GM21825 (cell line): ENCODE results near the gene TRA2B.
A peak's percentile ranks its signal among the peaks of the same experiment; 100 is the strongest.

Experiments
- ATAC-seq: cut with Tn5 transposase; IDR thresholded peaks from one replicate; pipeline ENCODE4 v1.9.1; 2021; ENCODE audit warnings: mild to moderate bottlenecking, moderate library complexity; ENCODE audit not compliant: unreplicated experiment

TRA2B gene

GRCh38 chr3:185954366-185954723 lies 16.5 kb upstream of the TRA2B start:
- no peak for ATAC-seq

GRCh38 chr3:185950728-185951127 lies 12.9 kb upstream of the TRA2B start:
- ATAC-seq: no peak

GRCh38 chr3:185949515-185949914 lies 11.7 kb upstream of the TRA2B start:
- ATAC-seq: no peak

GRCh38 chr3:185948292-185948691 lies 10.5 kb upstream of the TRA2B start:
- no peak for ATAC-seq

- ATAC-seq: peak; percentile 20
Measured at GRCh38 chr3:185943760-185944106, 5.9 kb upstream of the TRA2B start.

GRCh38 chr3:185942907-185943759 lies 5.3 kb upstream of the TRA2B start:
- peak; percentile 94 for ATAC-seq

- ATAC-seq: no peak
Measured at GRCh38 chr3:185942396-185942795, 4.6 kb upstream of the TRA2B start.

- ATAC-seq: no peak
Measured at GRCh38 chr3:185940951-185941350, 3.1 kb upstream of the TRA2B start.

GRCh38 chr3:185939721-185940120 lies 1.9 kb upstream of the TRA2B start:
- no peak for ATAC-seq

GRCh38 chr3:185936814-185937688 lies 763 bp downstream of the TRA2B start:
- ATAC-seq: peak; percentile 32

GRCh38 chr3:185936273-185936629 lies 1.6 kb downstream of the TRA2B start:
- no peak for ATAC-seq

- ATAC-seq: no peak
Measured at GRCh38 chr3:185935465-185936272, 2.1 kb downstream of the TRA2B start.

- no peak for ATAC-seq
Measured at GRCh38 chr3:185934767-185935464, 2.9 kb downstream of the TRA2B start.

GRCh38 chr3:185934174-185934557 lies 3.6 kb downstream of the TRA2B start:
- ATAC-seq: no peak

- ATAC-seq: no peak
Measured at GRCh38 chr3:185933374-185934173, 4.2 kb downstream of the TRA2B start.

- ATAC-seq: no peak
Measured at GRCh38 chr3:185931777-185932612, 5.8 kb downstream of the TRA2B start.

GRCh38 chr3:185930393-185931107 lies 7.3 kb downstream of the TRA2B start:
- ATAC-seq: no peak
